Gastroesophageal sphincter (tissue), 3 donors: ENCODE measurements around the gene NCOA3.

Source experiments
- EP300 ChIP-seq: sonication (generic); formaldehyde crosslinking; IDR thresholded peaks from one replicate; pipeline ENCODE4 v1.6.1; 2017; ENCODE audit warnings: antibody characterized with exemption, mild to moderate bottlenecking
- TF ChIP-seq, protein P1 (sequence below), 4 experiments: fragments of 200-600 bp in 2 of 4; fragments of 450-650 bp in 2 of 4; sonication (generic) in 1 of 4; IDR thresholded peaks; one replicate each; pipeline ENCODE4 v1.5.1; 2017 to 2019; ENCODE audit warnings: antibody characterized with exemption in 4 of 4, mild to moderate bottlenecking in 2 of 4, moderate library complexity in 2 of 4

GRCh38 chr20:47664744-47665143 lies 163.1 kb downstream of the NCOA3 start:
- TF ChIP-seq, protein P1, sequence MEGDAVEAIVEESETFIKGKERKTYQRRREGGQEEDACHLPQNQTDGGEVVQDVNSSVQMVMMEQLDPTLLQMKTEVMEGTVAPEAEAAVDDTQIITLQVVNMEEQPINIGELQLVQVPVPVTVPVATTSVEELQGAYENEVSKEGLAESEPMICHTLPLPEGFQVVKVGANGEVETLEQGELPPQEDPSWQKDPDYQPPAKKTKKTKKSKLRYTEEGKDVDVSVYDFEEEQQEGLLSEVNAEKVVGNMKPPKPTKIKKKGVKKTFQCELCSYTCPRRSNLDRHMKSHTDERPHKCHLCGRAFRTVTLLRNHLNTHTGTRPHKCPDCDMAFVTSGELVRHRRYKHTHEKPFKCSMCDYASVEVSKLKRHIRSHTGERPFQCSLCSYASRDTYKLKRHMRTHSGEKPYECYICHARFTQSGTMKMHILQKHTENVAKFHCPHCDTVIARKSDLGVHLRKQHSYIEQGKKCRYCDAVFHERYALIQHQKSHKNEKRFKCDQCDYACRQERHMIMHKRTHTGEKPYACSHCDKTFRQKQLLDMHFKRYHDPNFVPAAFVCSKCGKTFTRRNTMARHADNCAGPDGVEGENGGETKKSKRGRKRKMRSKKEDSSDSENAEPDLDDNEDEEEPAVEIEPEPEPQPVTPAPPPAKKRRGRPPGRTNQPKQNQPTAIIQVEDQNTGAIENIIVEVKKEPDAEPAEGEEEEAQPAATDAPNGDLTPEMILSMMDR (IDR thresholded peaks at IDR 0.05) = no peak
- no peak for TF ChIP-seq EP300
